Bronchial epithelial cell (primary cell): ENCODE measurements around the gene MRPL53. TPM values are rescaled to one million over a fixed set of nuclear protein-coding genes. Genes with fewer than 3 reads are reported as not detected.

Experiments used
- DNase-seq: peaks from one replicate; pipeline ENCODE4 v3.0.0-alpha.2; 2010; ENCODE audit warnings: low read depth
- FAIRE-seq: peaks from 2 replicates; lab custom pipeline; 2011; peaks lifted over from hg19 to GRCh38; lab: Jason Lieb, UNC
- H3K27me3 ChIP-seq: 2 replicates; pipeline ENCODE4 v1.5.1; 2011; ENCODE audit warnings: low read length; ENCODE audit not compliant: control insufficient read depth, insufficient read depth
- H3K36me3 ChIP-seq: 2 replicates; pipeline ENCODE4 v1.5.1; 2011; ENCODE audit warnings: low read length; ENCODE audit not compliant: control insufficient read depth, insufficient read depth
- H3K4me3 ChIP-seq: 2 replicates; pipeline ENCODE4 v1.5.1; 2011; ENCODE audit warnings: mild to moderate bottlenecking, low read depth, low read length, control low read depth
- total RNA-seq: library from RNA; depleted of rRNA; stranded (reverse); fragments of >200 nt; gene quantifications from 2 replicates; pipeline ENCODE4 v1.2.1, GENCODE V29; 2014
- TF ChIP-seq, protein P1 (sequence below): IDR thresholded peaks from 2 replicates; pipeline ENCODE4 v1.5.1; 2011; ENCODE audit warnings: mild to moderate bottlenecking, moderate library complexity, low read length, control low read depth, inconsistent platforms; ENCODE audit not compliant: insufficient read depth, severe bottlenecking

Gene MRPL53
- total RNA-seq, 1 donor from 2014 or later, result 57.9 TPM

- no peak for FAIRE-seq
- TF ChIP-seq, protein P1, sequence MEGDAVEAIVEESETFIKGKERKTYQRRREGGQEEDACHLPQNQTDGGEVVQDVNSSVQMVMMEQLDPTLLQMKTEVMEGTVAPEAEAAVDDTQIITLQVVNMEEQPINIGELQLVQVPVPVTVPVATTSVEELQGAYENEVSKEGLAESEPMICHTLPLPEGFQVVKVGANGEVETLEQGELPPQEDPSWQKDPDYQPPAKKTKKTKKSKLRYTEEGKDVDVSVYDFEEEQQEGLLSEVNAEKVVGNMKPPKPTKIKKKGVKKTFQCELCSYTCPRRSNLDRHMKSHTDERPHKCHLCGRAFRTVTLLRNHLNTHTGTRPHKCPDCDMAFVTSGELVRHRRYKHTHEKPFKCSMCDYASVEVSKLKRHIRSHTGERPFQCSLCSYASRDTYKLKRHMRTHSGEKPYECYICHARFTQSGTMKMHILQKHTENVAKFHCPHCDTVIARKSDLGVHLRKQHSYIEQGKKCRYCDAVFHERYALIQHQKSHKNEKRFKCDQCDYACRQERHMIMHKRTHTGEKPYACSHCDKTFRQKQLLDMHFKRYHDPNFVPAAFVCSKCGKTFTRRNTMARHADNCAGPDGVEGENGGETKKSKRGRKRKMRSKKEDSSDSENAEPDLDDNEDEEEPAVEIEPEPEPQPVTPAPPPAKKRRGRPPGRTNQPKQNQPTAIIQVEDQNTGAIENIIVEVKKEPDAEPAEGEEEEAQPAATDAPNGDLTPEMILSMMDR, result no peak
- DNase-seq, result no peak
- peaks cover 9% of the 10 kb centered on the region for H3K27me3 ChIP-seq
- H3K36me3 ChIP-seq, result peaks cover 7% of the 10 kb centered on the region
- H3K4me3 ChIP-seq, result peak overlapping the region; percentile 54
These were observed 29.8 kb upstream of the MRPL53 start for GRCh38 chr2:74502147-74502719.

DNA sequence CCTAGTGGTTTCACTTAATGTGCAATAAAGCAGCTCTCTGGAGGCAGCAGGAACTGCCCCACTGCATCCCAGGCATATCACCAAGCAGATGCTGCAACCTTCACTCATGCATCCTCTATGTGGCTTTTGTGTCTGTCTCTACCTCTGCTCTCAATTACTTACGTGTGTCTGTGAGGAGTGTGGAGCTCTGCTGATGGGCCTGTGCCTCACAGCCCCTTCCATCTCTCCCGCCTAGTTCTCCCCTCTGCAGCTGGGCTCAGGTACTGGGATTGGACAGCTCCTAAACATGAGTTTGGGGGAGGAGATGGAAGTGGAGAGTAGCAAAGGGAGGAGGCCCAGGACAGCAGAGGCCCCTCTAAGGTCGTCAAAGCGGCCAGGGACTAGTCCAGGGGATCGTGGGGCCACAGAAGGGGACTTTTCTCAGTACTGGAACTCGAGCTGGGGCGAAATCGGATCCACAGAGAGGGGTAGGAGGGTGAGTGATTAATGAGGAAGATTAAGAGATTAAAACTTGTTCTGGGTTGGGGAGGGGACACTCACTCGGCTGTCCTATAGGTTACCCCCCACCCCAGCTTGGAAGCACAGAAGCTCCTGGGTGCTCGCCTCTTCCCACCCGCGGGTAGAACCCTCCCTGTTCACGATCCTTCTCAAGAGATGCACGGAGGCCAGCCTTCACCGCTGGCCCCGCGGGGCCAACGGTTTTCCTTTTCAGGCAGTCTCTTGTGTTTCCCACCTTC, 29.0 kb upstream of the MRPL53 start:
- peaks cover 7% of the 10 kb centered on the region for H3K36me3 ChIP-seq
- no peak for DNase-seq
- TF ChIP-seq, protein P1, result no peak
- no peak for FAIRE-seq
- peaks cover 9% of the 10 kb centered on the region for H3K27me3 ChIP-seq
- H3K4me3 ChIP-seq, result no peak overlapping the region

DNA sequence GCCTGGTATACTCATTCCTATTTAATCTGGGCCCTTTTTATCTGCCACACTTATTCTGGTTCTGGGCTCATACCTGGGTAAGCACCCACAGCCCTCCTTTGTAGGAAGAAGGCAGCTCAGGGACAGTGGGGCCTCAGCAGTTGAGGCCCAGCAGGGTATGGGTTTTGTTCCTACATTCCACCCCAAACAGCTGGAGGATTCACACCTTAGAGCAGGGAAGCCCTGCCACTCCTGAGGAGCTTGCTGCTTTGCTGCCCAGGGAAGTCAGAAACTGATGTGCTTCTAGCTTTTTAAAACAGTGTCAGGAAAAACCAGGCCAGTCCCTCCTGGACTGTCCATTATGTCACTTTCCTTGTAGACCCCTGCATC, 28.1 kb upstream of the MRPL53 start:
- peaks cover 9% of the 10 kb centered on the region for H3K27me3 ChIP-seq
- no peak for FAIRE-seq
- no peak for DNase-seq
- TF ChIP-seq, protein P1, result no peak
- peaks cover 3% of the 10 kb centered on the region for H3K36me3 ChIP-seq
- no peak overlapping the region for H3K4me3 ChIP-seq

DNA sequence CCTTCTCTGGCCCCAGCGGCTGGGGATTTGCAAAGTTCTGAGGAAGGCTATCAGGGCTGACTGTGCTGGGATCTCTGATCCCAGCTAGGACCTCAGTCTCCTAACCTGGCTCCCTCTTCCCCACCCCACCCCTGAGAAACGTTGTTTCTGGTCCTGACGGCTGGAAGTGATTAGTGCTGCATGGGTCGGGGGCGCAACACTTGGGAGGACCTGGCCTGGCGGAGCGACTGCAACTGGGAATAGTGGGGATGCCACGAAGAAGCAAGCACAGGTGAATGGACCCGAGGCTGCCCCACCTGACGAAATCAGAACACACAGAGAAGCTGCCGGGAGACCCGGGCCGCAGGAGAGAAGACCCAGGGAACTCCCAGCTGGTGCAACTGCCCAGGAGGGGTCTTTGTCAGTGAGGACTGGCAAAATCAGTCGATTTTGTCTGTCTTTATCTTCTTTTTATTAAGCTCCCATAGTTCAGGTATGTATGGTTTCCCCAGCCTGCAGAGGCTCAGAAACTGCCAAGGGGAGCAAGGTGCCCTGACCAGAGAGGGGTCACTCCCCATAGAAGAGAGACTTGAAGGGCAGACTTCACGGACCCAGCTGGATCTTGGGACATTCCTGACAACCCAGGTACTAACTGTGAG, 27.6 kb upstream of the MRPL53 start:
- DNase-seq (no peak), FAIRE-seq (no peak)
- no peak overlapping the region for H3K4me3 ChIP-seq
- no peaks in the 10 kb centered on the region for H3K36me3 ChIP-seq
- H3K27me3 ChIP-seq, result peaks cover 9% of the 10 kb centered on the region
- TF ChIP-seq, protein P1, result no peak

- TF ChIP-seq, protein P1, result no peak
- no peaks in the 10 kb centered on the region for H3K36me3 ChIP-seq
- peaks cover 9% of the 10 kb centered on the region for H3K27me3 ChIP-seq
- peak within 1 kb of the TSS; percentile 33 for H3K4me3 ChIP-seq
- FAIRE-seq (no peak), DNase-seq (no peak)
These were observed 26.9 kb upstream of the MRPL53 start, which contains the start of gene LBX2 for GRCh38 chr2:74499267-74499939. LBX2 (minus strand) TSS chr2:74499603; CDS start chr2:74499537, 66 bp downstream.
